Temporal lobe (tissue), 1 donor: Measurements from ENCODE around the gene HPGDS. TPM values are rescaled to one million over a fixed set of nuclear protein-coding genes. Genes with fewer than 3 reads are reported as not detected.

Experiments
- total RNA-seq: library from RNA; depleted of rRNA; stranded (reverse); fragments of >200 nt; gene quantifications from one replicate; pipeline ENCODE4 v1.2.3, GENCODE V29; 2014

The HPGDS gene
- total RNA-seq, 1 donor from 2014 or later = 0.98 TPM

Other genes starting within 250 kb of the HPGDS start
- 80.9 TPM for gene SMARCAD1, start 135.0 kb downstream of the HPGDS start, total RNA-seq
- gene PDLIM5, start 109.1 kb upstream of the HPGDS start, total RNA-seq = 23.4 TPM